Motor neuron (in vitro differentiated cells): Measurements from ENCODE around the gene ABI2. TPM values are rescaled to one million over a fixed set of nuclear protein-coding genes. Genes with fewer than 3 reads are reported as not detected.
"Not testable (repeated sequence)": the region's sequence is repeated elsewhere in the genome, so short reads cannot be mapped to it uniquely, and the experiment has no call there.

Experiments used
- ATAC-seq, 8 experiments: fragments of 200-7000 bp; cut with Tn5 transposase; replicated peaks in 6 of 8; 2 replicates each; pipeline ENCODE4 v1.8.0; 2021; ENCODE audit warnings: mild to moderate bottlenecking in 8 of 8, moderate library complexity in 8 of 8
- H3K27ac ChIP-seq, 2 donors: fragments of 250-450 bp; sonication (Bioruptor Pico); 2 replicates each; pipeline ENCODE4 v1.9.0; 2021; ENCODE audit warnings: antibody characterized with exemption in 2 of 2, mild to moderate bottlenecking in 2 of 2, moderate library complexity in 1 of 2
- H3K4me1 ChIP-seq, 2 donors: fragments of 250-450 bp; sonication (Bioruptor Pico); replicated peaks in 1 of 2; 2 replicates each; pipeline ENCODE4 v1.6.1; 2021; ENCODE audit warnings: antibody characterized with exemption in 2 of 2, mild to moderate bottlenecking in 2 of 2, moderate library complexity in 1 of 2
- H3K4me3 ChIP-seq, 5 donors: fragments of 250-450 bp; sonication (Bioruptor Pico); 2 replicates each; pipeline ENCODE4 v1.9.0; 2021; ENCODE audit warnings: antibody characterized with exemption in 5 of 5, mild to moderate bottlenecking in 5 of 5, moderate library complexity in 4 of 5
- WGBS, 10 experiments: fragments of 450-650 bp; shearing (Covaris generic); methylation state at CpG; one replicate each; pipeline ENCODE4 v1.0.0; 2022; 5-methylcytosine and 5-hydroxymethylcytosine counted together
- in situ Hi-C, 9 experiments: fragments of 400-800 bp; cut with MboI; loops; one replicate each; pipeline ENCODE4 v1.15.0; 2021; ENCODE audit warnings: low sequenced_read_pairs in 9 of 9, low pct_unique_long_range_greater_than_20kb in 2 of 9; ENCODE audit not compliant: unreplicated experiment in 9 of 9
- total RNA-seq, 8 experiments: library from RNA; unstranded; fragments of 300-600 nt; gene quantifications; 2 replicates each; pipeline versions ENCODE4 v1.2.3 to v1.2.4, GENCODE V29; 2022

Gene ABI2
- total RNA-seq, result 10 to 100 TPM in 7 of 8 experiments, 1 to 10 TPM in 1; 8.4 to 88.0 (median 64.6) TPM

DNA sequence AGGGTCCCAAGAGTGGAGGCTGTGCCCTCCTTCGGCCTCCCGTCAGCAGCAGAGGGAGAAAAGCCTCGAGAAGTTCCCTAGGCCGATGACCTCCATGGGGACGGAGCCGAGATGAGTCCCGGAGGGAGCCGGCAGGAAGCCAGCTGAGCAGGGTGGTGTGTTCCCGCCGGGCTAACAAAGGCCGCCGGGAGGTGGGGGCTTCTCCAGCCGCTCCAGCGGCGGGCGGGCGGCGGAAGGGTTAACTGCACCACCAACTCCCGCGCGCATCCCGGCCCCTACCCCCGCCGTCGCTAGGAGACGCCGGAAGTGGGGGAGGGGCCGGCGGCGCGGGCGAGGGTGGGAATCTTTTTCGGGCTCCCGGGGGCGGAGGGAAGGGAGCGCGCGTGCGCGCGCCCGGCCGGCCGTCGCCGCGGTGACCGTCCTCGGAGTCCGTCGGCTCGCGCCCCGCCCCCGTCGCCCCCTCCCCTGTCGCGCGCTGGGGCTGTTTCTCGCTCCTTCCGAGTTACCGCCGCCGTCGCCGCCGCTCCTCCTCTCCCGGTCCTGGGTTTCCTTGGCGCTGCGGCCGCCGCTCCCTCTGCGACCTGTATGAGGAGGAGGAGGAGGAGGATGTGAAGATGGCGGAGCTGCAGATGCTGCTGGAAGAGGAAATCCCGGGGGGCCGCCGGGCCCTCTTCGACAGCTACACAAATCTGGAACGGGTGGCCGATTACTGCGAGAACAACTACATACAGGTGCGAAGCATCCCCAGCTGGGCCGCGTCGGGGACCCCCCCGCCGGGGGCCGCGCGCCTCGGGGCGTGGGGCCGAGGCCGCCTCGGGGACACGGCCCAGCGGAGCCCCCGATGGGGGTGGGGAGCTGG, at the start of gene ABI2:
ABI2 (plus strand) TSS at position 494 of the 859 bp plus-strand sequence; CDS start at position 615, 121 bp downstream.
- in situ Hi-C loops, result no loop called here
- Histone ChIP-seq H3K4me1 (peaks cover 3 to 6% of the 10 kb centered on the region in 2 donors), H3K27ac (peak within 1 kb of the TSS; percentile 89 to 91), H3K4me3 (peak within 1 kb of the TSS; percentile 55 to 93 (median 75))
- peak; percentile 84 to 90 (median 88) for ATAC-seq
- WGBS, 10 experiments, result 0 to 20% (median 0%) methylated on average over 1 to 7 of the region's 98 CpGs; no CpG with 5 or more reads in 5 of the 10 experiments

DNA sequence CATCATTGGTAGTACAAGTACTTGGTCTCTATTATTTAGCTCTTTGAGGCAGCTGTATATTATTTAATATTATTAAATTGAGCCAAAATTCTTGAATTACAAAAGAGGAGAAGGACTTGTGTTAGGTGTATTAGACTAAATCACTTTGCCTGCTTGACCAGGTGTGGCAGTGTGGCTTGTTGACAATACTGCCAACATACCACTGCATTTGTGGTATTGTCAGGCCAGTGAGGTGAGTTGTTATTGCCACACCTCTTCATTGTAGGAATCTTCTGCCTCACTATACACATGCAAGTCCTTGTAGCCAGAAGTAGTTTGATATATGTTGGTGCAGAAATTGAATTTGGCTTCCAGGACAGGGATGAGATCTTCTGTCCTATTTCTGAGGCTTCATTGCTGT, 48.9 kb upstream of the ABI2 start:
- Histone ChIP-seq H3K4me3 (no peak overlapping the region), H3K4me1 (no peaks in the 10 kb centered on the region), H3K27ac (no peak overlapping the region)
- ATAC-seq, result no peak
- in situ Hi-C loops, result no loop called here

DNA sequence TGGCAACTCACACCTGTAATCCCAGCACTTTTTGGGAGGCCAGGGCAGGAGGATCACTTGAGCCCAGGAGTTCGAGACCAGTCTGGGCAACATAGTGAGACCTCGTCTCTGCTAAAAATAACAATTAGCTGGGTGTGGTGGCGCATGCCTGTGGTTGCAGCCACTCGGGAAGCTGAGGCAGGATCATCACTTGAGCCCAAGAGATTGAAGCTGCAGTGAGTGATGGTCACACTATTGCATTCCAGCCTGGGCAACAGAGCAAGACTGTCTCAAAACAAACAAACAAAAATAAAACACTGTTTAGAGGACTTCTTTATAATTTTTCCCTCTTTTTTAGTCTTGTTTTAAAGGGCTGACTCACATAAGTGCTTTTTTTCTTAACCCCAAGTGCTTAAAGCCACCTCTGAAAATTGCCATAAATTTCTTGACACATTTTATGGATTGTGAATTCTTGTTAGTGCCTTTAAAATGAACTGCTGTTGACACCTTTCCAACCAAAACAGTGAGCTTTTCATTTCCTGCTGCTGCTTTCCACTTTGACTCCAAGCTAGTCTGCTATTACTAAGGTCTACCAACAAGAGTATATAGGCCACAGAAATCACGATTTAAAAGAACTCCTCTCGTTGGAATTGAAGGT, 47.6 kb upstream of the ABI2 start:
- ATAC-seq, result no peak
- no peak overlapping the region for H3K4me3 ChIP-seq
- in situ Hi-C loops, result no loop called here
- H3K4me1 ChIP-seq, result no peaks in the 10 kb centered on the region
- H3K27ac ChIP-seq, result no peak overlapping the region
- 40 to 100% (median 93%) methylated on average over 1 to 6 of the region's 6 CpGs; no CpG with 5 or more reads in 2 of the 10 experiments for WGBS, 10 experiments

DNA sequence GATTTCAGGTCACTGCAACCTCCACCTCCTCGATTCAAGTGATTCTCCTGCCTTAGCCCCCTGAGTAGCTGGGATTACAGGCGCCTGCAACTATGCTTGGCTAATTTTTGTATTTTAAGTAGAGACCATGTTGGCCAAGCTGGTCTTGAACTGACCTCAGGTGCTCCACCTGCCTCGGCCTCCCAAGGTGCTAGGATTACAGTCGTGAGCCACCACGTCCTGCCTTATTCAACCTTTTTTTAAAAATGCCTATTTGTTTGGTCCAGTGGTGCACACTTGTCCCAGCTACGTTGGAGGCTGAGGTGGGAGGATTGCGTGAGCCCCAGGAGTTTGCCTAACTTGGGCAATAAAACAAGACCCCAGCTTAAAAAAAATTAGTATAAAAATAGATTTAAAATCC, 46.1 kb upstream of the ABI2 start:
- WGBS, 10 experiments, result 93 to 100% (median 100%) methylated on average over 1 to 7 of the region's 7 CpGs; no CpG with 5 or more reads in 1 of the 10 experiments
- no peak for ATAC-seq
- in situ Hi-C loops, result no loop called here

DNA sequence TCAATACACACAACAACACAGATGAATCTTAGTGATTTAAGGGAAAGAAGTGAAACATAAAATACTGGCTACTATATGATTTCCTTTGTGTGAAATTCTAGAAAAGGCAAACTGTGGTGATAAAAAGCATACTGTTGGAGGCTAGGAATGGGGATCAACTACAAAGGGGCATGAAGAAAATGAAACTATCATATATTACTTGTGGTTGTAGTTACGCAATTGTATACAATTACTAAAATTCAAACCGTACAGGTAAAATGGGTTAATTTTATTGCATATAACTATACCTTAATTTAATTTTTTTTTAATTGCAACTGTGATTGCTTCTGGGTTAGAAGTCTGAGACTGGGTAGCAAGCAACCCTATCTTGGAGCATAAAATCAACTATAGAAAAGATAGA, 41.7 kb upstream of the ABI2 start:
- H3K27ac ChIP-seq, result no peak overlapping the region
- H3K4me3 ChIP-seq, result no peak overlapping the region
- ATAC-seq, result no peak
- in situ Hi-C loops, result no loop called here
- 79 to 100% (median 98%) methylated on average over 1 to 2 of the region's 2 CpGs; no CpG with 5 or more reads in 2 of the 10 experiments for WGBS, 10 experiments
- no peaks in the 10 kb centered on the region for H3K4me1 ChIP-seq

More for the DNA sequence above, 46.1 kb upstream of the ABI2 start:
- Histone ChIP-seq H3K27ac (no peak overlapping the region), H3K4me1 (no peaks in the 10 kb centered on the region), H3K4me3 (no peak overlapping the region)

DNA sequence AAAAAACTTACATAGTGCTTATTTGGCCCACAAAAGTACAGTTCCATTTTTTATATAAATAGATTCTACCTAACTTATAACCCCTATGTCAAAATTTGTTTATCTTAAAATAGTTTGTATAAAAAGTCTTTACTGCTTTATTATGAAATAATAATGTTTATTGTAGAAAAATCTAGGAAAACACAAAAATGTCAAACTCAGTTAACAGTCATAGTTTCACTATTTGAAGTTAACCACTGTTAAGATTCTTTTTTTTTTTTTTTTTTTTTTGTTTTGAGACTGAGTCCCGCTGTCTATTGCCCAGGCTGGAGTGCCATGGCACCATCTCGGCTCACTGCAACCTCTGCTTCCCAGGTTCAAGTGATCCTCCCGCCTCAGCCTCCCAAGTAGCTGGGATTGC, 26.5 kb upstream of the ABI2 start:
- in situ Hi-C loops, result no loop called here
- no peak for ATAC-seq
- Histone ChIP-seq H3K4me1 (no peaks in the 10 kb centered on the region), H3K27ac (no peak overlapping the region), H3K4me3 (no peak overlapping the region)
- WGBS, 10 experiments, result 82 to 100% (median 100%) methylated on average over 1 to 2 of the region's 3 CpGs; no CpG with 5 or more reads in 3 of the 10 experiments

DNA sequence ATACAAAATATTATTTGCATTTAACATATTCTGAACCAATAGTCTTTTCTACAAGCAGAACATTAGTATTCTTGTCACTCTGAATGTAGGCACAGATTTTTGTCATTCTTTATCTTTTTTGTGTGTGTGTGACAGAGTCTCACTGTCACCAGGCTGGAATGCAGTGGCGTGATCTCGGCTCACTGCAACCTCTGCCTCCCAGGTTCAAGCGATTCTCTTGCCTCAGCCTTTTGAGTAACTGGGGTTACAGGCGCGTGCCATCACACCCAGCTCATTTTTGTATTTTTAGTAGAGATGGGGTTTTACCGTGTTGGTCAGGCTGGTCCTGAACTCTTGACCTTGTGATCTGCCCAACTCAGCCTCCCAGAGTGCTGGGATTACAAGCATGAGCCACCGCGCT, 25.6 kb upstream of the ABI2 start:
- ATAC-seq, H3K4me3 ChIP-seq, in situ Hi-C loops, H3K4me1 ChIP-seq, H3K27ac ChIP-seq: not testable (repeated sequence)
- 81 to 100% (median 98%) methylated on average over 3 to 6 of the region's 8 CpGs; no CpG with 5 or more reads in 2 of the 10 experiments for WGBS, 10 experiments

DNA sequence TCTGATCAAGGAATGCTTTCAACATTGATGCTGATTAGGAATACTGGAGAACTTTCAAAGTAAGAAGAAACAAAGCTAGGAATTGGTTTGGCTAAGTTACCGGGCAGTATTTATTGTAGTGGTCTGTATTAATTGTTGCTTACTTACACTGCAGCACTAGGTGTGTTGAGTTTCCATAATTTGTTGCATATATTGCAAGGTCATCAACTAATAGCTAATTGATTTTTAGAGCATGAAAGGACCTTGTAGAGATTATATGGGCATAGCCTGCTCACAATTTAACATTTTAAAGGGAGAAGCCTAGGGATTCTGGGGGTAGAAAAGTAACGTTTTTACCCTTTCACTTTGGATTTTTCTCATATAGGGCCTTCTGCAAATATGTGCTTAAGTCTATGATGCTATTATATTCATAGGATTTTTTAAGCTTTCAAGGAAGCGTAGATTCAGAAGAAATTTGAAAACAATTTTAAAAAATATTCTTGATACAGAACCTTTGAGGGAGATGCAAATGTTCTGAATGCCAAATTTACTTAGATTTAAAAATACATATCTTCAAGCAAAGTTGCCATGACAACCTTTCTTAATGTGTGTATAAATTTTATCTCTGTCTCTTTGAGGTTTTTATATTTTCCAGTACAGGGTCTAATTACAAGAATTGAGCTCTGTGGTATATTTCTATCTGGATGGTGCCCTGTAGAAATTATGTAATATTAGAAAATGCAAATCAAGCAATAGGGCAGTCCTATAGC, 17.3 kb upstream of the ABI2 start:
- 67 to 100% (median 89%) methylated on average over 1 to 3 of the region's 3 CpGs; no CpG with 5 or more reads in 1 of the 10 experiments for WGBS, 10 experiments

DNA sequence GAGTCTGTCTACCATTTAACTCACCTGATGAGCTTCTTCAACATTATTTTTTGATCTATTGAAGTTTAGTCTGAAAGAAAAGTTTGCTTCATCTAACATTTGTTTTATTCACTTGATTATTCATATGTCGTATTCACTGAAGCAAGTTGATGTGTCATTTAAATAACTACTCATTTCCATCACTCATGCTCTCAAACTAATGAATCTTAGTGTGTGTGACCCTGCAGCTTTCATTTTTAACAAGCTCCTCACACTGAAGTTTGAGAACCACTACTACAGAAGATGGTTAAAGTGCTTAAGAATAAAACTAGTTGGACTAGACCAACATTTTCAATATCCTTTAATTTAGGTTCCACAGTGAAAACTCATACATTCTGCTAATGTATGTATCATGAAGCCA, 1.8 kb upstream of the ABI2 start:
- Histone ChIP-seq H3K4me1 (peaks cover 3 to 6% of the 10 kb centered on the region in 2 donors), H3K27ac (no peak overlapping the region), H3K4me3 (no peak overlapping the region)
- no peak for ATAC-seq
- in situ Hi-C loops, result no loop called here
- WGBS, 10 experiments, result 46 to 100% (median 100%) methylated on average over 1 of the region's 1 CpG; no CpG with 5 or more reads in 2 of the 10 experiments

More for the DNA sequence above, 17.3 kb upstream of the ABI2 start:
- in situ Hi-C loops, result no loop called here
- ATAC-seq, result peak in 1 of 8 experiments; percentile 27
- Histone ChIP-seq H3K27ac (no peak overlapping the region), H3K4me3 (no peak overlapping the region), H3K4me1 (no peaks in the 10 kb centered on the region)

DNA sequence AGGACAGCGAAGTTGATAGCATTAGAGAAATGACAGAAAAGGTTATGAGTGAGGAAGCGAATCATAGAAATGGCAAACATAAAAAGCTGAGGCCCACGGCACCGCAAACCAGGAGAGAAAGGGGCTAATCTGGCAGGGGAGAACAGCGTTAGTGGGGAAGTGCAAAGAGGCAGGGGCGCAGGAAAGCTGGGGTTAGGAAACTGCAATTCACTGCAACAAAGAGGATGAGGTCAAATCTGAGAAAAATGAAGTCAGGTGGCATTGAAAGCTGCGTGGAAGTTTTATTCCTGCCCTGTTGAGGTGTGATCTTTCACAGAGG, 653 bp upstream of the ABI2 start:
- Histone ChIP-seq H3K4me1 (peaks cover 3 to 6% of the 10 kb centered on the region in 2 donors), H3K4me3 (peak overlapping the region; percentile 55 to 93 (median 75)), H3K27ac (peak overlapping the region; percentile 89 to 91)
- peak in 6 of 8 experiments; percentile 2 to 20 (median 5) for ATAC-seq
- 2 to 18% (median 10%) methylated on average over 1 to 7 of the region's 7 CpGs for WGBS, 10 experiments
- in situ Hi-C loops, result no loop called here

DNA sequence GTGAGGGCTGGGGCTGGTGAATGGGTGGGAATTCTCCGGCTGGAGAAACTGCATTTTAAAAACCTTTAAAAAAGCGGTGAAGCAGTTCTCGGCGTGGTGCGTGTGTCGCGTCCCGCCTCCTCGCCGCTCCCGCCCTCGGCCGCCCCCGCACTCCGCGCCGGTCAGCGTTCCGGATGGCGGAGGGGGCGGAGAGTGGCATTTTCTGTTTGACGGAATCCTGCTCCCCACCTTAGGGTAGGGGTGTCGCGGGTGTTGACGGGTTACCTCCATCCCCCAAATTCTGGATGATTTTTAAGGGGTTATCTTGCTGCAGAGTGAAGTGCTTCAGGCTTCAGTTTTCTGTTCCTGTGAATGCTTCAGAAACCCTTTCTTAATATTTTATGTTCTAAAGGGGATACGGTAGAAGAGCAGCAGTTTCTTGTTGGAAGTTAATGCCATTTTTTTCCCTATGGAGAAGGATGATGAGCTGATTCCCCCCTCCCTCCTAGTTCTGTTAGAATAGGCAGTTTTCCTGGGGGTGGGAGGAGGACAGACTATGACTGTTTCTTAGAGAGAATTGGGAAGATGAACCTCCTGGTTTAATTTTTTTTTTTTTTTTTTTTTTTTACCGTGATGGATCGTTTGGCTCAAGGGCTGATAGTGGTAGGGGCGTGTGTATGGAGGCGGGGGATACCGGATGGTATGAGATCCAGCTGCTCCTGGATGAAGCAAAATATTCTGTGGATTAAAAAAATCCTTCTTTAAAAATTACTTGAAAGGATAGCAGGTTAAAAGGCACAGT, 756 bp downstream of the ABI2 start:
- H3K4me3 ChIP-seq, result peak overlapping the region; percentile 55 to 93 (median 75)
- WGBS, 10 experiments, result 0 to 7% (median 0%) methylated on average over 1 to 6 of the region's 31 CpGs
- H3K27ac ChIP-seq, result peak overlapping the region; percentile 85 to 91
- peak; percentile 37 to 56 (median 44) for ATAC-seq
- in situ Hi-C loops, result no loop called here
- H3K4me1 ChIP-seq, result peaks cover 3 to 6% of the 10 kb centered on the region in 2 donors

DNA sequence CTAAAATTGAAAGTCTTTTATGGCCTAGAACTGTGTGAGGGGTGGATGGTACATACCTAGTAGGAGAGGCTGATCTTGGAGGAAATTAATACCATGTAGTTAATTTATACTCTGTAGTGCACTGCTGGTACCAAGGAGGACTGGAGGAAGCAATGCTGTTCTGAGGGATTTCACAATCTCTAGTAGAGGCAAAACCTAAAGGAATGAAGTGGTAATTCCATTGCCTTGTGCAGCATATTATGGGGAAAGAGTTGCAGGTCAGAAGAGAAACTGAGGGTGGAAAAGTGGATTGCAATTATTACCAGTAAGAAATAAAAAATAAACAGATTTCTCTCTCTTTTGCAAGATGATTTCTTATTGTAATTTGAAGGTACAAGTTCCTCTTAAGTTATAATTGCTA, 2.2 kb downstream of the ABI2 start:
- Histone ChIP-seq H3K4me3 (peak overlapping the region; percentile 55 to 93 (median 75)), H3K4me1 (peaks cover 3 to 6% of the 10 kb centered on the region in 2 donors), H3K27ac (no peak overlapping the region)
- ATAC-seq, result no peak
- in situ Hi-C loops, result no loop called here
